ENCODE data around the gene RHPN2.

GRCh38 chr19:33008738-33009137, 56.0 kb downstream of the RHPN2 start:
- no peak for TF ChIP-seq CTCF (conservative IDR thresholded peaks at IDR 0.05; ENCODE audit: low read length)
- TF ChIP-seq EZH2phosphoT487 (IDR thresholded peaks at IDR 0.05; ENCODE audit: borderline replicate concordance, low read depth, low read length) = no peak
